ENCODE measurements around the gene RALGPS1.

The RALGPS1 gene

DNA sequence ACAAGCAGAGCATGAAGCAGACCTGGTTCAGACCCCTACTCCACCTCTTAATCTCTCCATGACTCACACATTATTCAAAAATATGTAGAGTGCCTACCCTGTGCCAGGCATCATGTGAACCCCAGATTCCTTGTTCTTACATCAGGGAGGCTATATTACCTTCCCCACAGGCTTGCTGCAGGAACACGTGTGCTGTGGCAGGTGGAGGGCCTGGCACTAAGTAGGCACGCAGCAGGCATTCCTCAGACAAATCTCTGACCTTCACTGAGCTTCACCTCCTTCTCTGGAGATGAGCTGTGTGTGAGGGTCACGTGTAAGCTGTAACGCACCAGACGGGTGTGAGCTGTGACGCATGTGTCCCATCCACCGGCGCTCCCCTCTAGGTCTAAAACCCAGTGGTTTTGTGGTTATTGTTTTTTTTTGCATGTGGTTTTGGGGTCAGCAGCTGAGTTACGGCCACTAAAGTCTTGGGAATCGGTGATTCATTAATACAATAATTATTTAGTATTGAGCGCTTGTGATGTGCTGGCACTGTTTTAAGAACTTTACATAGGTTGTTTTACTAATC, 177.5 kb downstream of the RALGPS1 start:
- Histone ChIP-seq H3K9me3 (ENCODE audit: insufficient read depth, low read length) (no peaks in the 10 kb centered on the region), H3K4me3 (ENCODE audit: low read length) (no peak overlapping the region), H3K4me2 (ENCODE audit: low read length) (no peak overlapping the region), H3K79me2 (ENCODE audit: low read length) (no peaks in the 10 kb centered on the region), H3K9ac (ENCODE audit: low read length) (no peak overlapping the region), H2AFZ (ENCODE audit: low read depth, low read length) (no peak overlapping the region), H3K27ac (ENCODE audit: low read length) (no peak overlapping the region), H3K4me1 (ENCODE audit: low read length) (no peaks in the 10 kb centered on the region), H4K20me1 (ENCODE audit: insufficient read depth, low read length) (no peaks in the 10 kb centered on the region), H3K27me3 (ENCODE audit: low read depth, low read length) (no peaks in the 10 kb centered on the region), H3K36me3 (replicated peaks; ENCODE audit: low read depth, low read length) (no peaks in the 10 kb centered on the region)
- TF ChIP-seq, protein P1, sequence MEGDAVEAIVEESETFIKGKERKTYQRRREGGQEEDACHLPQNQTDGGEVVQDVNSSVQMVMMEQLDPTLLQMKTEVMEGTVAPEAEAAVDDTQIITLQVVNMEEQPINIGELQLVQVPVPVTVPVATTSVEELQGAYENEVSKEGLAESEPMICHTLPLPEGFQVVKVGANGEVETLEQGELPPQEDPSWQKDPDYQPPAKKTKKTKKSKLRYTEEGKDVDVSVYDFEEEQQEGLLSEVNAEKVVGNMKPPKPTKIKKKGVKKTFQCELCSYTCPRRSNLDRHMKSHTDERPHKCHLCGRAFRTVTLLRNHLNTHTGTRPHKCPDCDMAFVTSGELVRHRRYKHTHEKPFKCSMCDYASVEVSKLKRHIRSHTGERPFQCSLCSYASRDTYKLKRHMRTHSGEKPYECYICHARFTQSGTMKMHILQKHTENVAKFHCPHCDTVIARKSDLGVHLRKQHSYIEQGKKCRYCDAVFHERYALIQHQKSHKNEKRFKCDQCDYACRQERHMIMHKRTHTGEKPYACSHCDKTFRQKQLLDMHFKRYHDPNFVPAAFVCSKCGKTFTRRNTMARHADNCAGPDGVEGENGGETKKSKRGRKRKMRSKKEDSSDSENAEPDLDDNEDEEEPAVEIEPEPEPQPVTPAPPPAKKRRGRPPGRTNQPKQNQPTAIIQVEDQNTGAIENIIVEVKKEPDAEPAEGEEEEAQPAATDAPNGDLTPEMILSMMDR (IDR thresholded peaks at IDR 0.05; ENCODE audit: low read depth, low read length) = no peak
- no peak for TF ChIP-seq EZH2phosphoT487 (IDR thresholded peaks at IDR 0.05; ENCODE audit: low read depth)

DNA sequence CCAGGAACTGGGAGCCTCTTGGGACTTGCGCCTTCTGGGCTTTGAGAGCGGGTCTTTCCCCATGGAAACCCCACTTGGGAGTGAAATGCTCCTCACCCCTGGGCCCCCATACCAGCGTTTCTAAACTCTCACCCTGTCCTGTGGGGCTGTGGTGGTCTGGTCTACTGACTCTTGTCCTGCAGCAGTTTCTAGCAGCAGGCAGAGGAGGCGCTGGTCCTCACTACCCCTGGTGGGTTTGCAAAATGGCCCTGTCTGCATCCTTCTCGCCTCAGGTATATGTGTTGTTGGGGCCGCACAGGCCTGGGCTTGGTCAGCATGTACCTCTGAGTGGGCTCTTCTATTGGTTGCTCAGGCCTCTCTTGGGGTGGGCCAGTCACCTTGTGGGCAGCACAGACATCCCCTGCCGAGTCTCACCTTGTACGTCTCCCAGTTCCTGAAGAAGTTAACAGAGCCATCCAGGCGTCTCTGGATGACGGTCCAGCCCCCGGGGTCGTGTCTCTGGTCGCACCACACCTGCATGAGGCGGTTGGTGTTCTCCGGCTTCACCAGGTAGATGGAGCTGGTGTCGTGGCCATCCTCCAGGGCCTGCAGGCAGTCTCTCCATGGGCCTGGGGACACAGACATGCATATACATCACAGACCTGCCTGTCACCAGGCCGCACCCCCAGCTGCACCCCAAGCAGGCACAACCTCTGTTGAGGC, 178.9 kb downstream of the RALGPS1 start:
- no peak overlapping the region for H3K9ac ChIP-seq (ENCODE audit: low read length)
- no peaks in the 10 kb centered on the region for H3K36me3 ChIP-seq (replicated peaks; ENCODE audit: low read depth, low read length)
- no peak overlapping the region for H3K4me2 ChIP-seq (ENCODE audit: low read length)
- H4K20me1 ChIP-seq (ENCODE audit: insufficient read depth, low read length) = no peaks in the 10 kb centered on the region
- no peaks in the 10 kb centered on the region for H3K4me1 ChIP-seq (ENCODE audit: low read length)
- no peak overlapping the region for H3K4me3 ChIP-seq (ENCODE audit: low read length)
- no peaks in the 10 kb centered on the region for H3K27me3 ChIP-seq (ENCODE audit: low read depth, low read length)
- TF ChIP-seq, protein P1 (IDR thresholded peaks at IDR 0.05; ENCODE audit: low read depth, low read length) = no peak
- TF ChIP-seq EZH2phosphoT487 (IDR thresholded peaks at IDR 0.05; ENCODE audit: low read depth) = no peak
- no peak overlapping the region for H3K27ac ChIP-seq (ENCODE audit: low read length)
- H2AFZ ChIP-seq (ENCODE audit: low read depth, low read length) = no peak overlapping the region
- no peaks in the 10 kb centered on the region for H3K79me2 ChIP-seq (ENCODE audit: low read length)
- no peaks in the 10 kb centered on the region for H3K9me3 ChIP-seq (ENCODE audit: insufficient read depth, low read length)

DNA sequence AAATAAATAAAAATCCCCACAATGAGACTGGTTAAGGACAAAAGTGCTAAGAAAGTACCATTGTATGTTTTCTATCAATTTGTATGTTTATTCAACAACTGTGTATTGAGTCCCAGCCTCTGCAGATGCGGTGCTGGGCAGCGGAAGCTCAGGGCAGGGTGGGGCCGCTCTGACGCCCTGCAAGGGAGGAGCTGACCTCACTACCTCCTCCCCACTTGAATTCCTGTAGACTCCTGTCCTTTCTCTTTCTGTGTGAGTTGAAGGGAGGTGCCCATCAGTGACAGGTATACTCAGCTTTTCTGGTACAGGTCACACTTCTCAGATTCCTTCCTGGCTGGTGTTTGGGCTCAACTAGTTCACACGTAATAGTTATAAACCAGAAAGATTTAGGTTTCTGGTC, 180.8 kb downstream of the RALGPS1 start:
- Histone ChIP-seq H4K20me1 (ENCODE audit: insufficient read depth, low read length) (no peaks in the 10 kb centered on the region), H3K4me1 (ENCODE audit: low read length) (no peaks in the 10 kb centered on the region), H3K27ac (ENCODE audit: low read length) (no peak overlapping the region), H3K27me3 (ENCODE audit: low read depth, low read length) (no peaks in the 10 kb centered on the region), H3K4me3 (ENCODE audit: low read length) (no peak overlapping the region), H3K4me2 (ENCODE audit: low read length) (no peak overlapping the region), H2AFZ (ENCODE audit: low read depth, low read length) (no peak overlapping the region), H3K9ac (ENCODE audit: low read length) (no peak overlapping the region), H3K9me3 (ENCODE audit: insufficient read depth, low read length) (no peaks in the 10 kb centered on the region), H3K79me2 (ENCODE audit: low read length) (no peaks in the 10 kb centered on the region), H3K36me3 (replicated peaks; ENCODE audit: low read depth, low read length) (no peaks in the 10 kb centered on the region)
- TF ChIP-seq, protein P1 (IDR thresholded peaks at IDR 0.05; ENCODE audit: low read depth, low read length) = no peak
- no peak for TF ChIP-seq EZH2phosphoT487 (IDR thresholded peaks at IDR 0.05; ENCODE audit: low read depth)

DNA sequence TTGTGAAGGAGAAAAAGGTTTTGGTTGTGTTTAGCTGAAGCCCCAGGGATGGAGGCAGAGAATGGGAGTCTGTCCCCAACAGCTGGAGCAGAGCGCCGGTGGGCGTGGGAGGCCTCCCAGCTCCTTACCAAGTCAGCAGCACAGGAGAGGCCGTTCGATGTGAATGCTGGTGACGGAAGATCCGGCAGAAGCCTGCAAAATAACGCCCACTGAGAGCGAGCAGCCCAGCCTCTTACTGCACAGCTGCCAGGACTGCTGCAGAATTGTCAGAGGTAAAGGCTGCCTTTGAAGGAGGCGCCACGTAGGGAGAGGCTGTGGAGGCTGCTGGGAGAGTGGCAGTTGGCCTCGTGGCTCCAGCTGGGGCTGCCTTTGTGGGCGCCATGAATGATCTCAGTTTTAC, 181.6 kb downstream of the RALGPS1 start:
- Histone ChIP-seq H3K36me3 (replicated peaks; ENCODE audit: low read depth, low read length) (no peaks in the 10 kb centered on the region), H3K27ac (ENCODE audit: low read length) (no peak overlapping the region), H4K20me1 (ENCODE audit: insufficient read depth, low read length) (no peaks in the 10 kb centered on the region), H3K79me2 (ENCODE audit: low read length) (no peaks in the 10 kb centered on the region), H2AFZ (ENCODE audit: low read depth, low read length) (no peak overlapping the region), H3K4me1 (ENCODE audit: low read length) (no peaks in the 10 kb centered on the region), H3K4me2 (ENCODE audit: low read length) (no peak overlapping the region), H3K27me3 (ENCODE audit: low read depth, low read length) (no peaks in the 10 kb centered on the region), H3K9me3 (ENCODE audit: insufficient read depth, low read length) (no peaks in the 10 kb centered on the region), H3K4me3 (ENCODE audit: low read length) (no peak overlapping the region), H3K9ac (ENCODE audit: low read length) (no peak overlapping the region)
- no peak for TF ChIP-seq EZH2phosphoT487 (IDR thresholded peaks at IDR 0.05; ENCODE audit: low read depth)
- TF ChIP-seq, protein P1 (IDR thresholded peaks at IDR 0.05; ENCODE audit: low read depth, low read length) = no peak

All from OCI-LY3 (cell line).